HG03060 (cell line): ENCODE data around the gene CBX8.
"Not testable (repeated sequence)": the region's sequence is repeated elsewhere in the genome, so short reads cannot be mapped to it uniquely, and the experiment has no call there.

Source experiments
- ATAC-seq: cut with Tn5 transposase; IDR thresholded peaks from one replicate; pipeline ENCODE4 v1.9.1; 2021; ENCODE audit warnings: low read depth, moderate number of reproducible peaks; ENCODE audit not compliant: unreplicated experiment

CBX8 gene

DNA sequence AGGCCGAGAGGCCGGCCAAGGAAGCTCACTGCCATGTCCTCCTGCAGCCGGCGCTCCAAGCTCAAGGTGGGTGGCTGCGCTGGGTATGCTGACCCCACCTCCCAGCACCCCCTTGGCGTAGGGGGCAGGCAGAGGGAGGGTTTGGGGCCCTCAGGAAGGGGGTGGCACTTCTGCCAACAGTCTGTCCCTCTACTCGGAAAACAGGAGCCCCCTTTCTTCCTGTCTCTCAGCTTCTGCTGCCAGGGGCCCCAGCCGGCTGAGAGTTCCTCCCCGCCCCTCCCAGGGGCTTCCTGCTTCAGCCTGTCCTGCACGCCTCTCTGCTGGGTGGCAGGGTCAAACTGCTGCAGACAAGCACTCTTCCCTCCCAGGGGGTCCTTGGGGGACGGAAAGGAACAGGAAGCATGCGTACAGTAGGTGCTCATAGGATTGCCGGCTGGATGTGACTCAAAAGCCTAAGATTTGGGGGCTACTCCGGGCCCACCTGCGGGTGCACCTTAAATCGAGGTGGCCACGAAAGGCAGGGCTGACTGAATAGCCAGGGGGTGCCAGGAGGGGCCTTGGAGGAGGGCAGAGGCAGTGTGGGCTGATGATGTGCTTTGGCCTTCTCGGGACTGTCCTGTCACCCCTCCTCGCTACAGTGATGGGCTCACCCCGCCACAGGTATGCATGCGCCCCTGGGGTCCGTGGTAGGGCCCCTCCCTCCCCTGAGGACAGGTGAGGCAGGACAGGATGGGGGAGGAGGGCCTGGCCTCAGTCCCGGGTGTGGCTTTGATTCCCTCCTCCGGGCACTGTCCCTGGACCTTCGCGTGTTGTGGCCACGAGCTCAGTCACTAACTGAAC is 14.9 kb downstream of the CBX8 start:
- no peak for ATAC-seq

DNA sequence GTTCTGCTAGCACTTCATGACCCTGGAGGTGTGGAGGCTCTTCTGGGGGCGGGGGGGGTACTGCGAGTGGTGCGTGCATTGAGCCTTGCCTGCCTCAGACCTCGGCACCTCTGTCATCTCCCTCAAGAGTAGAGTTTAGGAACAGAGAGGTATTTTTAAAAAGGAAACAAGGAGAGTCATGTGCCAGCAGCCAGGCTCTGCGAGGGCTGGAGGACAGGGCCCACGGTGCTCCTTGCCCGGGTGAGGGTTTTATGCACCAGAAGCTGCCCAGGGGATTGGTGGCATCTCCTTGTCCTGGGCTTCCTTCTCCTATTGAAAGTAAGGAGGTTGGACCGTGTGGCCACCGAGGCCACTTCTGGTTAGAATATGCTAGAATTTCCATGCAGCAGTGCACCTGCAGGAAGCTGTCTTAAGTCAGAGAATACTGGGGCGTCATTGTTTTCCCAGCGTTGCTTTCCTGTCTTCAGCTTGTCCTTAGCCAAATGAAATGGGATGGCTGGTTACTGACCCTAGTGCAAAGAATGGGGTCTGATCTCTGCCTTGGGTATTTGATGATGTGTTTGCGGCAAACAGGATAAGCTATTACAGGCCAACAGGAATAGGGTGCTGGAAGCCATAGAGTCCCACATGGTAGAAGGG is 15.7 kb downstream of the CBX8 start:
- ATAC-seq: no peak

DNA sequence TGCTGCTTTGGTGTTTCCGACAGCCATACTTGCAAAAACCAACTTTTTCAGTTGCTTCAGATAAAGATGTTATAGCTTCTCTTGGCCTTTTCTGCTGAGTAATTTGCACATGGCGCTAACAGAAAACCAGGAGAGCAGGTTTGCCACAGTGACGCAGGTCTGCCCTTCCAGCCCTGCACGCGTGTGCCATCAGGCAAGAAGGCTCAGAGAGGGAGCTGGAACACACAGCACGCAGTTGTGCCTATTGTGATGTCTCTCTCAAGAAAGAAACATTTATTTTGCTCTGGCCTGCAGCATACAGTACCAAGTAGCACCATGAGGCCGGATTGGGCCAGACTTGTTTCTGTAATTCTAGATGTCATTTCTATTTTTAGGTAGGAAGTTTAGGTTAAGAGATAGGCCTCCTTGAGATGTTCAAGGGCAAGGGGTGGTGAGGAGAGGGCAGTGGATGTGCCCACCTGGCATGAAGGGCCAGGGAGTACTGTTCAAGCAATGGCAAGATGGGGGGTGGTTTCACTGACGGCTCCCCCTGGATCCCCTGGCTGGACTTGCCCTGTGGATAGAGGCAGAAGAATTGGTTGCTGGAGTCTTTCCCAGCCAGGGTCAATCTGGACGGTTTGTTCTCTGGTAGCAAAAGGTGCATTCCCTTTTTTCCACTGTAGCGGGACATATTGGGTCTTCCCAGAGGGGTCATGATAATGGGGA is 17.1 kb downstream of the CBX8 start:
- ATAC-seq: no peak

DNA sequence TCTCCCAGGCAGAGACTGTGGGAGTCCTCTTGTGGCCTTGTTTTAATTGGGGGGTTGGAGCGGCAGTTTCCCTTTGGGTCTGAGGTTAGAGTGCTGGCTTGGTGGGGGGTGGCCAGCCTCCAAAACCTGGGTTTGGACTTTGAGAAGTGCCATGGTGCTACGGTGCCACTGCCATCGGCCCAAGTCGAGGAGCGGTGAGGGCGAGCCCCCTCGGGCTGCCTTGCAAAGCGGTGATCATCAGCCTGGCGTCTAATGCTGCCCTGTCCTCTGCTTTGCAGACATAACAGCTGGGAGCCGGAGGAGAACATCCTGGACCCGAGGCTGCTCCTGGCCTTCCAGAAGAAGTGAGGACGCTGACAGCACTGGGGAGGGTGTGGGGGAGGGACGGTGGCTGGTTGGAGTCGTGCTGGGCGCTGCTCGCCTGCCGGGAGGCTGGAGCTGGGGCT is 17.8 kb downstream of the CBX8 start:
- no peak for ATAC-seq

DNA sequence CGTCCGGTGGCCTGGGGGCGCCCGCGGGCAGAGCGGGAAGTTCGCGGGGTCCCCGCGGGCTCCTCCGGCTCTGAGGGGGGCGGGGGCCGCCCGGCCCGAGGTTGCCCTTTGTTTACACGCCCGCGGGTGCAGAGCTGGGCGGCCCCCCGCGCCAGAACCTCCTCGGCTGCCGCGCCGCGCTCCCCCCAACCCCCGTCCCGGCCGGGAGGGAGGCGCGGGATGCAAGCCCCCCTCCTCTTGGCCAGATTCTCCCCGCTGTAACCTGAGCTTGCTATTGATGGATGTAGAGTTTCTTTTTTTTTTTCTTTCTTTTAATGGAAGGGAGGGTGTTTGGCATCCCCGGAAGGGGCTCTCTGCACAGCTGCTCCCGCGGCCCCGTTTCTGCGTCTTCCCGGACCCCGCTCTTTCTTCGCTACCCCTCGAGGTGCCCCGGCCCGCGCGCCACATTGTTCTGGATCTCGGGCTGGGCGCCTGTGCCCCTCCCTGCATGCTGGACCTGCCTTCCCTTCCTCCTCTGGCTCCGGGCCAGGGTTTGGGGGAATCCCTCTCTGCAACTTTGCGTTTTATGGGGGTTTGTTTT is 18.3 kb downstream of the CBX8 start:
- no peak for ATAC-seq

DNA sequence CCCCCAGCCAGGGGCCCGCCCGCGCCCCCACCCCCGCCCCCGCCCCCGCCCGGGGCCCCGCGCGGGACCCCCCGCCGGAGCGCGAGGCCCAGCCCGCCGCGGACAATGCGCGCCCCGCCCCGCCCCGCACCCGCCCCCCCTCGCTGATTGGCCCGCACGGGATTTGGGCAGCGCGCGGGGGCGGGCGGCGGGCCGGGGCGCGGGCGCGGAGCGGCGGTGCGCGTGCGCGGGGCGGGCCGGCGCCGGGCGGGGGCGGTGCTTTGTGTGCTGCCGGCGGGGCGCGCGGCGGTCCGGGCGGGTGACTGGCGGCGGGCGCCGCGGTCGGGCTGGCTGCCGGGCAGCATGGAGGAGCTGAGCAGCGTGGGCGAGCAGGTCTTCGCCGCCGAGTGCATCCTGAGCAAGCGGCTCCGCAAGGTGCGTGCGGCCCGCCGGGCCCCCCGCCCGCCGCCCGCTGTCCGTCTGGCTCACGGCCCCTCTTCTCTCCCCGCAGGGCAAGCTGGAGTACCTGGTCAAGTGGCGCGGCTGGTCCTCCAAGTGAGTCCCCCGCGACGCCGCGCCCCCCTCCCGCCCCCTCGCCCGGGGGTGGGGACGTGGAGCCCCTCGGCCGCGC is 18.9 kb downstream of the CBX8 start, which contains the start of gene CBX2:
Gene CBX2 (plus strand): TSS at position 255 of the 610 bp plus-strand sequence. CDS start 88 bp downstream, at position 343.
- ATAC-seq: no peak

DNA sequence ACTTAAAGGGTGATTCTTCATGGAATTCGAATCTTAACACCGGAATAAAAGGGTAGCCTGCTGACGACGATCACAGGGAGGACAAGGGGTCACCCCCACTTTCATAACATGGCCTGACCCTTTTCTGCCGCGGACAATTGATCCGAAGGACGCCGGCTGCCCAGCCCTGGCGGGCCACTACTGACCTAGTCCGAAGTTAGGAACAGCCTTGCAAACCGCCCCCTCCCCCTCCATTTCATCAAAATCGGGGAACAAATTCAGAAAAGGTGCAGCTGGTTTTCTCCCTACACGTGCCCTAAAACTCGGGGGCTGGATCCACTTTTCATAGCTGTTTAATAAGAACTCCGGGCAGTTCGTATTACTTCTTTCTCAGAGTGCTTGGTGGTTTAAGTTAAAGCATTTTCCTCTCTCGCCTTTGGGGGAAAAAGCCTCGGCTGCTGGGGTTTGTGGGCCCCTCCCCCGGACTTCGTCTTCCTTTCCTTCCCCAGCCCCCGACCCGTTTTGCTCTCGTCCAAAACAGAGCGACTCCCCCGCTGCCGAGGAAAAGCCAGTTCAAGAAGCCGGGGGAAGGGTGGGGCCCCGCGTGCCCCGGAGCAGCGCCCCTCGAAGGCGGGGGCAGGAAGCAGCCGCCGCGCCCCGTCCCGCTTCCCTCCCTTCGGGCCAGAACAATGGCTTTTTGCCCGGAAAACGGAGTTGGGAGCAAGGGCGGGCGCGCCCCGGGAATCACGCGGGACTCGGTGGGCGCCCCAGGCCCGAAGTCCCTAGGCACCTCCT is 19.6 kb downstream of the CBX8 start:
- no peak for ATAC-seq

DNA sequence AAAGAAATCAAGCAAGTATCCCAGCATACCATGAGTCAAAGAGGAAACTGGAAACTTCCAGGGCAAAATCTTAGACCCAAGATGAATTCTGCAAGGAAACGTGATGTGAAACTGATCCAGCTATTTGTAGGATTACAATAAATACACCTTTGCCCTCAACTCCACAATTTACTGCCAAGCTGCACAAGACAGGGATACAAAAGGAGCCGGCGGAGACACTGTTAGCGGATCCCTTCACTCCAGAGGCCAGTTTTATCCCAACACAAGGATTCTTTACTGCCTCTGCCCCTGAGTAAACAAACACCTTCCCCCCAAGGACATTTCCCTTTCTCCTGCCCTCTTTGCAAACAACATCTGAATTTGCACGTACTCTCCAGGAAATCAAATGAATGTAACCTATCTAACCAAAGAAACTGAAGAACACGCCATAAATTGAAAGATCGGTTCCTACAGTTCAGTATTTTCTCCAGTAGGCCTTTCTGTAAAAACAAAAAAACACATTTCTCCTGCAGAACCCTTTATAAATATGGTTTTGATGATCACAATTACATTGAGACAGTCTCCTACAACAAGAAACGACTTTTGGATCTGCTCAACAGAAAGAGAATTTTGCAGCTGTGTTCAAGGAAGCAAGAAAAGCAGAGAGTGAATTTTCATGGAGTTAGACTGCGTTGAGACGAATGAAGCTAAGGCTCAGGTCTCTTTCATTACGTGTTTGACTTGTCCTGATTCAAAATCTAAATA is 20.3 kb downstream of the CBX8 start:
- no peak for ATAC-seq

DNA sequence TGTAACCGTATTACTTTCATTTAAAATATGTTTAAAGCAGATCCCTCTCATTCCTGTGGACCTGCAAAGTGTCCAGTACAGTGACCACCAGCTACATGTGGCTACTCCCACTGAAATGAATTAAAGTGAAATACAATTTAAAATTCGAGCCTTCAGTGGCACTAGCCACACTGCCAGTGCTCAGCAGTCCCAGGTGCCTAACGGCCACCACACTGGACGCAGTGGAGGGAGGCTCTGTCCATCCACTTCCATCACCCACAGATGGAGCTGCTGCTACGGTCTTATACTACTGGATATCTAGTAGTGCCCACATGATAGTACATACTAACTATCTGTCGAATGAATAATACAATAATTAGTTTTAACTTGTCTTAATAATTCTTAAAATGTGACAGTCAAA is 21.2 kb downstream of the CBX8 start:
- ATAC-seq: no peak

DNA sequence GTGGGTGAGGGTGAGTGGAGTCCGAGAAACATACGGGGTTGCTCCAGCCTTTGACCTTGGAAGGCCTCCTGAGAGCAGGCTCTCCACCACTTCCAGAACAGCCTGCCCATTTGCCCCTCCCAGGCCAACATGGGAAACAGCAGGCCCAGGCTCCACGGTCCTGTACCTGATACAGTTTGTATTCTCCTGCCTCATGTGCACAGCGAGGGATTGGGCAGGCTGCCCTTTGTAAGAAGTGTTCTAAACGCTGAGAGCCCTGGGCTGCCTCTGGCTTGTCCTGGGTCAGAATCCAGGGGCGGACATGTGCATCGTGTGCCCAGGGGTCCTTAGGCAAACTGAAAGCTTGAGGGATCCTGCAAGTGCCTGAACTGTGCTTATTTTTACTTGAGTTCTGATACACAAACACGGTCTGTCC is 22.3 kb downstream of the CBX8 start:
- ATAC-seq: no peak

DNA sequence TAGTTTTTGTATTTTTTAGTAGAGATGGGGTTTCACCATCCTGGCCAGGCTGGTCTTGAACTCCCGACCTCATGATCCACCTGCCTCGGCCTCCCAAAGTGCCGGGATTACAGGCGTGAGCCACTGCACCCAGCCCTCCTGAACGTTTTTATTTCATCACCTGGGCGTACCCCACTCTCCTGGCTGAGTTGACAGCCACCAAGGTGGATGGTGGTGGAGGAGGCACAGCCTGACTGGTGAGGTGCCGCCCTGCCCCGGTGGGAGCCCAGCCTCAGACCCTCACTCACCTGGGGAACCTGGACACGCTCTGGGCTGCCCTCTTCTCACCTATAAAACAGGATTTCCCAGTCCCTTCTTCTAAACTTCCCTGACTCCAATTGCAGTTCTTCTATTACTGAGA is 24.2 kb downstream of the CBX8 start:
- not testable (repeated sequence) for ATAC-seq

DNA sequence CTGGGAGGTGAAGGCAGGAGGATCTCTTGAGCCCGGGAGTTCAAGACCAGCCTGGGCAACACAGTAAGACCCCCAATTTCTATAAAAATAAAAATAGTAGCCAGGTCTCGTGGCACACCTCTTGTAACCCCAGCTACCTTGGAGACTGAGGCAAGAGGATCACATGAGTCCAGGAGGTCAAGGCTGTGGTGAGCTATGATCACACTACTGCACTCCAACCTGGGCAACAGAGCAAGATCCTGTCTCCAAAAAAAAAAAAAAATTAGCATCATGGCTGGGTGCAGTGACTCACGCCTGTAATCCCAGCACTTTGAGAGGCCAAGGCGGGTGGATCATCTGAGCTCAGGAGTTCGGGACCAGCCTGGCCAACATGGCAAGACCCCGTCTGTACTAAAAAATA is 25.6 kb downstream of the CBX8 start:
- ATAC-seq: no peak

DNA sequence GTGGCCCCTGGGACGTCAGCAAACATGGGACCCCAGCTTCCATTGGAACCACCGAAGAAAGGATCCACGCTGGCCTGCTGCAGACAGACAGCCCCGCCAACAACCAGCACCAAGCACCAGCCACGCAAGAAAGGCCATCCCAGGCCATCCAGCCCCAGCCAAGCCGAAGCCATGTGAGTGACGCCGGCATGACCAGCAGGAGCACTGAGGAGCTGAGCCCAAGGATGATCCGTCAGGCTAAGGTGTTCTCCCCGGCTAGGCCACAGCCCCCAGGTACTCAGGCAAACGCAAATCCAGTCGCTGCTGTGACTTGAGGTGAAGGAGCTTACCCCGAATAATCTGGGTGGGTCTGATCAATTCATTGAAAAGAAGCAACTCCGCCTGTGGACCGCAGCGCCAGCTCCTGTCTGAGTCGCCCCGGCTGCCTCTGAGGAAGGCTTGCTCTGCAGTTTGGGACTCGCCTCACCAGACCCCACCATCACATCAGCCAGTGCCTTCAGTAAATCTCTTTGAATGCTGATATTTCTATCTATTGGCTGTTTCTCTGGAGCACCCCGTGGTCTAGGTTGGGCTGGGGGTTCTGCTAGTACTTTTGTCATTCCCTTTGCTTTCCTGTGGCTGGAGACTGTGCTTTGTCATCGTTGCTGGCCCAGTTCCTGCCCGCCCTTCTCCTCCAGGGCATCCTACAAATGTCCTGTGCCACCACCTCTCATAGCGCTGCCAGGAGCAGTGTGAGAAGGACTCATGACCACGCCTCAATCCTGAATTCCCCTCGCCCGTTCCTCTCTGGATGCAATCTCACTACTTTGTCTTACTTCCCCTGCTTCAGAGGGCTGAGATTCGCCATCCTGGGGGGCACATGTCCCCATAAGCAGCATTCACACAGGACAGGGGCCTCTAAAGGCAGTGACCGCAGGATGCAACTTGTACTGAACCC is 27.0 kb downstream of the CBX8 start:
- ATAC-seq: no peak

DNA sequence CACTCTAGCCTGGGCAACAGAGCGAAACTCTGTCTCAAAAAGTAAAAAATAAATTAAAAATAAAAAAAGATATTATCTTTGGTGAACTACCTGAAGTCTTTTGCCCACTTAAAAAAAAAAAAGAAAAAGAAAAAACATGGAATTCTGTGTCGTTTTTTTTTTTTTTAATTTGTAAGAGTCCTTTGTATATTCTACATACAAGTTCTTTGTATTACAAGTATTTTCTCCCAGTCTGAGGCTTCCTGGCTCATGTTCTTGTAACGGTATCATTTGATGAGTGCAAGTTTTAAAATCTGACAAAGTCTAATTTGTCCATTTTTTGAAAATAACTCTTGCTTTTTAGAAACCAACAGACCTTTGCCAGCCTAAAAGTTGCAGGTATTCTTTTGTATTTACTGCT is 31.2 kb downstream of the CBX8 start:
- no peak for ATAC-seq

DNA sequence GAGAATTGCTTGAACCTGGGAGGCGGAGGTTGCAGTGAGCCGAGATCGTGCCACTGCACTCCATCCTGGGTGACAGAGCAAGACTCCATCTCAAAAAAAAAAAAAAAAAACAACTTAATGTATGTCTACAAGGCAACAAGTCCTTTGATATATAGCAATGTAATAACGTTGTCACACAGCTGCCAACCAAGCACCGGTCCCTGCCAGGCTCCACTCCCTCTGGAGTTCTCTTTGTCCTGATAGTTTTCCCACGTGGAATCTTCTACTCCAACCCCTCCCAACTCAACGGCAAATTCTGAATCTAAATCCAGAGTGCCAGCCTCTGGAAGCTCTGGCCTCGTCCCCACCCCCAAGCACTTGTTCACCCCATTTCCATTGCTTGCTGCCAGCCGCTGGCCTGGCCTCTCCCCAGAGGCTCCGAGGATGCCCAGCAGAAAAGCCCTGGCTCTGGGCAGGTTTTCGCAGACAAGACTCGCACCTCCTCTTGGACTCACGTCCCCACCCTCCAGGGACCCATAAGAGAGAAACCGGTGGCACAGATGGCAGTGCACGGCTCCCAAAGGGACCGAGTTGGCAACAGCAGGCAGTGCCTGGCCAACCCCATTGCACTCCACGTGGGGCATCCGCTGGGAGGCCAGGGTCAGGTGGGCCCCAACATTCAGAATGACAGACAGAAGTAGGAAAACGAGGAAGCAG is 34.8 kb downstream of the CBX8 start:
- no peak for ATAC-seq

DNA sequence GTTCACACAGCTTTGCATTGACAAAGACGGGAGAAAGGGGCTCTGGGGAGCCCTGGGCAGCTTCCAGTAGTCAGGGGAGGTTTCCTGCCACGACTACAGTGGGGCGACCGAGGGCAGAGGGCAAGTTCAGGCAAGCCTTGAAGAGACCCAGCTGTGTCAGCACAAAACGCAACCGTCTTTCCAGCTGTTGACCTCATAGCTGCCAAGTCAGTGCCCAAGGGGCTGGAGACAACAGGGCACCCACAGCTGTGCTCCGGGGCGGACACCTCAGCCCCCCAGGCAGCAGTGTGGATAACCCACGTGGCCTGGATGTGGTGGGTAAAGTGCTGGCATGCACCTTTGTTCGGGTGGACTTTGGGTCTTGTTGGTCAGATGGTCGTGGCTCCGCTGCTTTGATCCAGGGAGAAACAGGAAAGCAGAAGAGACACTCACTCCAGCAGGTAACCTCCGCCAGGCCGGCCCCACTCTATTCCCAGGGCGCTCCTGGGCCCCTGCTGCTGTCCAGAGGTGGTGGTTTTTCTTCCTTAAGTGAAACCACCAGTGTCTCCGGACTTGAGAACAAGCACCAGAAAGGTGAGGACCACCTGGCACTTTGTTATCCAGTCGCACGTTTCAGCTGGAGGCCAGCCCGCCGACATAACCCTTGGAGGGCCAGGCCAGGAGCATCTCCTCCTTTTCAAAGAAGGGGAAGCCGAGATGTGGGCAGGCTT is 36.5 kb downstream of the CBX8 start:
- ATAC-seq: no peak

DNA sequence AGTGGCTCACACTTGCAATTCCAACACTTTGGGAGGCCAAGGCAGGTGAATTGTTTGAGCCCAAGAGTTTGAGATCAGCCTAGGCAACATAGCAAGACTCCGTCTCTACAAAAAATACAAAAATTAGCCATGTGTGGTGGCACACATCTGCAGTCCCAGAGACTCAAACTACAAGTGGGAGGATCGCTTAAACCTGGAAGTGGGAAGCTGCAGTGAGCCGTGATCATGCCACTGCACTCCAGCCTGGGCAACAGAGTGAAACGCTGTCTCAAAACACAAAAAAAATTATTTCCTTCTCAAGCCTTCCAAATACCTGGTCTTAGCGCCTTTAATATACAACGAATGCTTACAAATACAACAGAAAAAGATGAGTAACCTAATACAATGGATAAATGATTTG is 38.6 kb downstream of the CBX8 start:
- ATAC-seq: no peak
